SK-N-SH treated with all-trans-retinoic acid at 6 μM for 48 hours (cell line): Measurements from ENCODE around the gene CANT1.

Experiments
- ATAC-seq: fragments of 200-7000 bp; cut with Tn5 transposase; 3 replicates; pipeline ENCODE4 v1.9.1; 2020; ENCODE audit warnings: mild to moderate bottlenecking, moderate library complexity
- ARNTL ChIP-seq: fragments of 450-650 bp; formaldehyde crosslinking; IDR thresholded peaks from 2 replicates; pipeline ENCODE4 v1.5.0; 2020; ENCODE audit warnings: low read depth, mild to moderate bottlenecking, moderate library complexity, borderline replicate concordance
- CSDC2 ChIP-seq: fragments of 250-450 bp; sonication (Bioruptor Pico); IDR thresholded peaks from 2 replicates; pipeline ENCODE4 v1.5.0; 2020; ENCODE audit warnings: mild to moderate bottlenecking, moderate library complexity
- CSRNP3 ChIP-seq: fragments of 250-450 bp; sonication (Bioruptor Pico); IDR thresholded peaks from 2 replicates; pipeline ENCODE4 v1.5.1; 2021; ENCODE audit warnings: mild to moderate bottlenecking, moderate library complexity
- ESRRG ChIP-seq: fragments of 250-450 bp; sonication (Bioruptor Pico); IDR thresholded peaks from 2 replicates; pipeline ENCODE4 v1.6.1; 2021; ENCODE audit warnings: mild to moderate bottlenecking
- GLIS3 ChIP-seq: fragments of 250-450 bp; sonication (Bioruptor Pico); IDR thresholded peaks from 2 replicates; pipeline ENCODE4 v1.5.0; 2020; ENCODE audit warnings: mild to moderate bottlenecking, moderate library complexity
- ISL1 ChIP-seq: fragments of 250-450 bp; sonication (Bioruptor Pico); IDR thresholded peaks from 2 replicates; pipeline ENCODE4 v2.1.2; 2022; ENCODE audit warnings: mild to moderate bottlenecking, moderate library complexity
- OSR1 ChIP-seq: fragments of 250-450 bp; sonication (Bioruptor Pico); IDR thresholded peaks from 2 replicates; pipeline ENCODE4 v1.8.0; 2022; ENCODE audit warnings: moderate library complexity, mild to moderate bottlenecking, inconsistent platforms
- PPARA ChIP-seq: fragments of 250-450 bp; sonication (Bioruptor Pico); IDR thresholded peaks from 2 replicates; pipeline ENCODE4 v1.5.0; 2020; ENCODE audit warnings: mild to moderate bottlenecking, borderline replicate concordance
- RARB ChIP-seq: fragments of 250-450 bp; sonication (Bioruptor Pico); IDR thresholded peaks from 2 replicates; pipeline ENCODE4 v1.8.0; 2021; ENCODE audit warnings: mild to moderate bottlenecking, moderate library complexity
- SNAI2 ChIP-seq: fragments of 250-450 bp; sonication (Bioruptor Pico); IDR thresholded peaks from 2 replicates; pipeline ENCODE4 v1.5.0; 2020; ENCODE audit warnings: mild to moderate bottlenecking, moderate library complexity
- TCF4 ChIP-seq: fragments of 250-450 bp; sonication (Bioruptor Pico); IDR thresholded peaks from 2 replicates; pipeline ENCODE4 v1.8.0; 2021; ENCODE audit warnings: mild to moderate bottlenecking, moderate library complexity, borderline replicate concordance
- TOX ChIP-seq: fragments of 250-450 bp; sonication (Bioruptor Pico); IDR thresholded peaks from 2 replicates; pipeline ENCODE4 v1.8.0; 2021; ENCODE audit warnings: mild to moderate bottlenecking, moderate library complexity, borderline replicate concordance
- TSHZ2 ChIP-seq: fragments of 250-450 bp; sonication (Bioruptor Pico); IDR thresholded peaks from 2 replicates; pipeline ENCODE4 v1.5.0; 2020; ENCODE audit warnings: mild to moderate bottlenecking, moderate library complexity
- ZC3H10 ChIP-seq: fragments of 250-450 bp; sonication (Bioruptor Pico); IDR thresholded peaks from 2 replicates; pipeline ENCODE4 v1.5.1; 2021; ENCODE audit warnings: mild to moderate bottlenecking, moderate library complexity
- ZFP3 ChIP-seq: fragments of 250-450 bp; sonication (Bioruptor Pico); IDR thresholded peaks from 2 replicates; pipeline ENCODE4 v1.5.0; 2020; ENCODE audit warnings: mild to moderate bottlenecking, moderate library complexity
- ZFP30 ChIP-seq: fragments of 450-650 bp; formaldehyde crosslinking; IDR thresholded peaks from 2 replicates; pipeline ENCODE4 v1.5.0; 2022; ENCODE audit warnings: mild to moderate bottlenecking, moderate library complexity
- ZNF565 ChIP-seq: fragments of 450-650 bp; formaldehyde crosslinking; conservative IDR thresholded peaks from 2 replicates; pipeline ENCODE4 v1.5.0; 2020; ENCODE audit warnings: low read depth, mild to moderate bottlenecking, moderate library complexity
- ZNF70 ChIP-seq: fragments of 450-650 bp; formaldehyde crosslinking; IDR thresholded peaks from 2 replicates; pipeline ENCODE4 v1.5.0; 2020; ENCODE audit warnings: mild to moderate bottlenecking, moderate library complexity
- ZNF8 ChIP-seq: fragments of 450-650 bp; formaldehyde crosslinking; IDR thresholded peaks from 2 replicates; pipeline ENCODE4 v1.5.0; 2020; ENCODE audit warnings: mild to moderate bottlenecking, moderate library complexity
- TF ChIP-seq, protein P1 (sequence below): fragments of 250-450 bp; sonication (Bioruptor Pico); IDR thresholded peaks from 2 replicates; pipeline ENCODE4 v1.8.0; 2020; ENCODE audit warnings: mild to moderate bottlenecking, moderate library complexity, borderline replicate concordance
- TF ChIP-seq, protein P2 (sequence below): fragments of 250-450 bp; sonication (Bioruptor Pico); IDR thresholded peaks from 2 replicates; pipeline ENCODE4 v1.5.1; 2020; ENCODE audit warnings: low read depth, mild to moderate bottlenecking, moderate library complexity

Gene CANT1

DNA sequence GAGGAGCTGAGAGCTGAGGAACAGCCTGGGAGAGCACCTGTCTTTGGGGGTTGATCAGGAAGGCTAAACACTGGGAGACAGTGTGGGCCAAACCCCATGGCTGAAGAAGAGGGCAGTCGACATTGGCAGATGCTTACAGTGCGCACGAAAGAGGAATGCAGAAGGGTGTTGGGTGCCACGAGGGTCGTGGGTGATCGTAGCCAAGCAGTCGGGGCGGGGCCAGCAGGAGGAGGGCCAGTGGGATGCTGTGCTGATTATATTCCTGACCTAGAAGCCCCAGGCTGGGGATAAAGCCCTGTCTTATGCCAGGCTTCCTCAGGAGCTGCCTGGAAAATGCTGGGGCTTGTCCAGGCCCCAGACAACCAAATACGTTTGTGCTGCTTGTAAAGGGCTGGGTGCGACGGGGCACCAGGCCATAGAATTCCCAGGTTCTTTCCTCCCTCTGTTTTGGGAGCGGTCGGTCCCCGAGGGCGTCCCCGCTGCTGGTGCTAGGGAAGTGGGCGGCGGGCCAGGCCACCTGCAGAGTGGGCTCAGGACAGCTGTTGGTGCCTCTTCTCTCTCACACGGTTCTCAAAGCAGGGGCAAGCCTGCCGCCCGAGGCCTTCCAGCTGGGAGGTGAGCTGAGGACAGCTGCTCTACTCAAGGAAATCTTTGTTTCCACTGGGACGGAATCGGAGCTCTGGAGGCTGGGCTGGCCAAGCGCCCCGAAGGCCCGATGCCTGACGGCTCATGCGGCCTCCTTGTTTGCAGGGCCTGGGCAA, 24.4 kb upstream of the CANT1 start:
- ATAC-seq, result no peak
- TF ChIP-seq ARNTL (CRISPR knock-in tag), result no peak
- TF ChIP-seq TOX (CRISPR knock-in tag), result no peak
- no peak for TF ChIP-seq OSR1
- TF ChIP-seq TCF4 (CRISPR knock-in tag), result no peak
- TF ChIP-seq RARB (CRISPR knock-in tag), result no peak
- no peak for TF ChIP-seq ZFP30 (CRISPR knock-in tag)
- no peak for TF ChIP-seq ISL1
- TF ChIP-seq CSRNP3 (CRISPR knock-in tag), result no peak
- TF ChIP-seq, all 23 proteins: peak for 0

GRCh38 chr17:79033046-79033616, 23.6 kb upstream of the CANT1 start:
- ATAC-seq, result no peak
- TF ChIP-seq GLIS3 (CRISPR knock-in tag), result no peak
- TF ChIP-seq ISL1, result no peak
- no peak for TF ChIP-seq TCF4 (CRISPR knock-in tag)
- TF ChIP-seq TOX (CRISPR knock-in tag), result no peak
- TF ChIP-seq CSDC2 (CRISPR knock-in tag), result no peak
- no peak for TF ChIP-seq CSRNP3 (CRISPR knock-in tag)
- no peak for TF ChIP-seq ZNF565
- no peak for TF ChIP-seq ZFP3 (CRISPR knock-in tag)
- TF ChIP-seq SNAI2, result no peak
- no peak for TF ChIP-seq ZFP30 (CRISPR knock-in tag)
- TF ChIP-seq ZNF70 (CRISPR knock-in tag), result no peak
- TF ChIP-seq RARB (CRISPR knock-in tag), result no peak
- no peak for TF ChIP-seq ESRRG
- TF ChIP-seq TSHZ2 (CRISPR knock-in tag), result no peak
- TF ChIP-seq, protein P1, sequence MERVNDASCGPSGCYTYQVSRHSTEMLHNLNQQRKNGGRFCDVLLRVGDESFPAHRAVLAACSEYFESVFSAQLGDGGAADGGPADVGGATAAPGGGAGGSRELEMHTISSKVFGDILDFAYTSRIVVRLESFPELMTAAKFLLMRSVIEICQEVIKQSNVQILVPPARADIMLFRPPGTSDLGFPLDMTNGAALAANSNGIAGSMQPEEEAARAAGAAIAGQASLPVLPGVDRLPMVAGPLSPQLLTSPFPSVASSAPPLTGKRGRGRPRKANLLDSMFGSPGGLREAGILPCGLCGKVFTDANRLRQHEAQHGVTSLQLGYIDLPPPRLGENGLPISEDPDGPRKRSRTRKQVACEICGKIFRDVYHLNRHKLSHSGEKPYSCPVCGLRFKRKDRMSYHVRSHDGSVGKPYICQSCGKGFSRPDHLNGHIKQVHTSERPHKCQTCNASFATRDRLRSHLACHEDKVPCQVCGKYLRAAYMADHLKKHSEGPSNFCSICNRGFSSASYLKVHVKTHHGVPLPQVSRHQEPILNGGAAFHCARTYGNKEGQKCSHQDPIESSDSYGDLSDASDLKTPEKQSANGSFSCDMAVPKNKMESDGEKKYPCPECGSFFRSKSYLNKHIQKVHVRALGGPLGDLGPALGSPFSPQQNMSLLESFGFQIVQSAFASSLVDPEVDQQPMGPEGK (CRISPR knock-in tag), result no peak
- no peak for TF ChIP-seq ARNTL (CRISPR knock-in tag)

DNA sequence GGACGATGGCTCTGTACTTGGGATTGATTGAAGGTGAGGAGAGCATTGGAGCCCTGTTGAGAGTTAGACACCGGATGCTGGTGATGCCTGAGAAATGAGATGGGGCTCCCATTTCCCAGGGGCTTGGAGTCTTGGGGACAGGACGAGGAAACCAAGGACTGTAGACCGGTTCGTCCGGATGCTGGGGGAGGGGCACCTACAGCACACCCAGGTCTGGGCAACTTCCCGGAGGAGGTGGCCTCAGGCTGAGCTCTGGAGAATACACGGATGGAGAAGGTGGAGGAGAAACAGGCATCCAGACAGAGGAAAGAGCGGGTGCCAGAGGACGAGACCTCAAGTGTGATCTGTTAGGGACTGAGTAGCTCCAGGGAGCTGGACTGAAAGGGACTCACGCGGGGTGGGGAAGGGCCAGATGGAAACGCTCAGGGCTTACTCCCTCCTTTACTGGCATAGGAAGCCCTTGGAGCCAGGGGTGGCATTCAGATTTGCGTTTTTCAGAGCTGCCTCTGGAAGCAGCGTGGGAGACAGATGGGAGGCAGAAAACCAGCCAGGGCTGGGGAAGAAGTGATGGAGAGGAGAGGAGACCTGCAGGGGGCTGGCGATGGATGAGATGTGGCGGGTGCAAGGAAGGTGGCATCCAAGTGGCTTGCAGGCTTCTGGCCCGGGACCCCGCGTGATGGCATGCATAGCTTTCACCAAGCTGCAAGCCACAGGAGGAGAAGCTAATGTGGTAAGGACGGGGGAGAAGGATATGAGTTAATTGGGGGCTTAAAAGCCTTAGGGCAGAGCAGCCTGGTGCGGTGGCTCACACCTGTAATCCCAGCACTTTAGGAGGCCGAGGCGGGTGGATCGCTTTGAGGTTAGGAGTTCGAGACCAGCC, 22.7 kb upstream of the CANT1 start:
- no peak for ATAC-seq
- TF ChIP-seq ZC3H10 (CRISPR knock-in tag) (no peak), TCF4 (CRISPR knock-in tag) (no peak), ARNTL (CRISPR knock-in tag) (no peak), ISL1 (no peak), TOX (CRISPR knock-in tag) (no peak), ZNF565 (no peak), SNAI2 (no peak), ZNF8 (CRISPR knock-in tag) (no peak), TSHZ2 (CRISPR knock-in tag) (no peak), OSR1 (no peak), PPARA (no peak), ZNF70 (CRISPR knock-in tag) (no peak)
- TF ChIP-seq, protein P2, sequence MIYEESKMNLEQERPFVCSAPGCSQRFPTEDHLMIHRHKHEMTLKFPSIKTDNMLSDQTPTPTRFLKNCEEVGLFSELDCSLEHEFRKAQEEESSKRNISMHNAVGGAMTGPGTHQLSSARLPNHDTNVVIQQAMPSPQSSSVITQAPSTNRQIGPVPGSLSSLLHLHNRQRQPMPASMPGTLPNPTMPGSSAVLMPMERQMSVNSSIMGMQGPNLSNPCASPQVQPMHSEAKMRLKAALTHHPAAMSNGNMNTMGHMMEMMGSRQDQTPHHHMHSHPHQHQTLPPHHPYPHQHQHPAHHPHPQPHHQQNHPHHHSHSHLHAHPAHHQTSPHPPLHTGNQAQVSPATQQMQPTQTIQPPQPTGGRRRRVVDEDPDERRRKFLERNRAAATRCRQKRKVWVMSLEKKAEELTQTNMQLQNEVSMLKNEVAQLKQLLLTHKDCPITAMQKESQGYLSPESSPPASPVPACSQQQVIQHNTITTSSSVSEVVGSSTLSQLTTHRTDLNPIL (CRISPR knock-in tag), result no peak
